Tibial nerve (tissue), 4 donors: ENCODE measurements around the gene SIRPA.

ENCODE experiments used
- CTCF ChIP-seq, 5 experiments: fragments of 200-600 bp in 3 of 5; fragments of 450-650 bp in 2 of 5; sonication (generic) in 3 of 5; IDR thresholded peaks; one replicate each; pipeline ENCODE4 v1.5.1; 2016 to 2019; ENCODE audit warnings: antibody characterized with exemption in 5 of 5, mild to moderate bottlenecking in 3 of 5, moderate library complexity in 2 of 5
- EP300 ChIP-seq, 2 donors: sonication (generic); formaldehyde crosslinking; IDR thresholded peaks; one replicate each; pipeline ENCODE4 v1.6.1; 2017; ENCODE audit warnings: antibody characterized with exemption in 2 of 2, mild to moderate bottlenecking in 1 of 2
- POLR2A ChIP-seq, 2 donors: fragments of 450-650 bp; IDR thresholded peaks; one replicate each; pipeline ENCODE4 v1.6.1; 2017; ENCODE audit warnings: antibody characterized with exemption in 2 of 2, mild to moderate bottlenecking in 2 of 2, moderate library complexity in 2 of 2

- no peak for TF ChIP-seq POLR2A (IDR thresholded peaks at IDR 0.05)
- no peak for TF ChIP-seq CTCF (IDR thresholded peaks at IDR 0.05)
- no peak for TF ChIP-seq EP300 (IDR thresholded peaks at IDR 0.05)
Measured at GRCh38 chr20:1928782-1929181, 33.6 kb downstream of the SIRPA start.
